Stimulated activated CD4-positive, alpha-beta T cell treated with anti-CD3 and anti-CD28 coated beads, TNF-alpha, amount 100 ng/mL, for 1 hour (primary cell): Measurements from ENCODE around the gene ERICH6B.

Source experiments
- DNase-seq, 3 donors: peaks; one replicate each; pipeline ENCODE4 v3.0.0-alpha.2; 2020; ENCODE audit warnings: low read depth in 3 of 3, low spot score in 1 of 3

Gene ERICH6B

GRCh38 chr13:45508776-45509175, 106.8 kb downstream of the ERICH6B start:
- DNase-seq: no peak

GRCh38 chr13:45506811-45507210, 108.7 kb downstream of the ERICH6B start:
- DNase-seq: no peak

GRCh38 chr13:45503658-45504057, 111.9 kb downstream of the ERICH6B start:
- DNase-seq: no peak

GRCh38 chr13:45501175-45501526, 114.4 kb downstream of the ERICH6B start:
- DNase-seq: no peak

GRCh38 chr13:45500492-45501174, 114.9 kb downstream of the ERICH6B start:
- no peak for DNase-seq

GRCh38 chr13:45496942-45497341, 118.6 kb downstream of the ERICH6B start:
- no peak for DNase-seq

GRCh38 chr13:45492538-45492937, 123.0 kb downstream of the ERICH6B start:
- DNase-seq: no peak
